ENCODE results near the gene ECHS1.

- TF ChIP-seq SP7 (tag by site-specific recombination; IDR thresholded peaks at IDR 0.05) (no peak), ZNF175 (tag by site-specific recombination; IDR thresholded peaks at IDR 0.05) (no peak), REST (tag by site-specific recombination; IDR thresholded peaks at IDR 0.05) (no peak), ZBTB17 (tag by site-specific recombination; IDR thresholded peaks at IDR 0.05) (no peak), EGR2 (tag by site-specific recombination; IDR thresholded peaks at IDR 0.05; ENCODE audit: low read depth) (no peak), BCL11A (tag by site-specific recombination; IDR thresholded peaks at IDR 0.05; ENCODE audit: low read depth) (no peak), ZNF670 (tag by site-specific recombination; IDR thresholded peaks at IDR 0.05; ENCODE audit: low read depth) (no peak), ZBTB11 (tag by site-specific recombination; conservative IDR thresholded peaks at IDR 0.05; ENCODE audit: low read depth) (no peak), ZNF23 (tag by site-specific recombination; IDR thresholded peaks at IDR 0.05; ENCODE audit: borderline replicate concordance) (no peak), TCF7L2 (IDR thresholded peaks at IDR 0.05; ENCODE audit: borderline replicate concordance, low read depth, low read length) (no peak)
- TF ChIP-seq, protein P1, sequence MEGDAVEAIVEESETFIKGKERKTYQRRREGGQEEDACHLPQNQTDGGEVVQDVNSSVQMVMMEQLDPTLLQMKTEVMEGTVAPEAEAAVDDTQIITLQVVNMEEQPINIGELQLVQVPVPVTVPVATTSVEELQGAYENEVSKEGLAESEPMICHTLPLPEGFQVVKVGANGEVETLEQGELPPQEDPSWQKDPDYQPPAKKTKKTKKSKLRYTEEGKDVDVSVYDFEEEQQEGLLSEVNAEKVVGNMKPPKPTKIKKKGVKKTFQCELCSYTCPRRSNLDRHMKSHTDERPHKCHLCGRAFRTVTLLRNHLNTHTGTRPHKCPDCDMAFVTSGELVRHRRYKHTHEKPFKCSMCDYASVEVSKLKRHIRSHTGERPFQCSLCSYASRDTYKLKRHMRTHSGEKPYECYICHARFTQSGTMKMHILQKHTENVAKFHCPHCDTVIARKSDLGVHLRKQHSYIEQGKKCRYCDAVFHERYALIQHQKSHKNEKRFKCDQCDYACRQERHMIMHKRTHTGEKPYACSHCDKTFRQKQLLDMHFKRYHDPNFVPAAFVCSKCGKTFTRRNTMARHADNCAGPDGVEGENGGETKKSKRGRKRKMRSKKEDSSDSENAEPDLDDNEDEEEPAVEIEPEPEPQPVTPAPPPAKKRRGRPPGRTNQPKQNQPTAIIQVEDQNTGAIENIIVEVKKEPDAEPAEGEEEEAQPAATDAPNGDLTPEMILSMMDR (tag by site-specific recombination; IDR thresholded peaks at IDR 0.05), result no peak
- TF ChIP-seq, protein P2, sequence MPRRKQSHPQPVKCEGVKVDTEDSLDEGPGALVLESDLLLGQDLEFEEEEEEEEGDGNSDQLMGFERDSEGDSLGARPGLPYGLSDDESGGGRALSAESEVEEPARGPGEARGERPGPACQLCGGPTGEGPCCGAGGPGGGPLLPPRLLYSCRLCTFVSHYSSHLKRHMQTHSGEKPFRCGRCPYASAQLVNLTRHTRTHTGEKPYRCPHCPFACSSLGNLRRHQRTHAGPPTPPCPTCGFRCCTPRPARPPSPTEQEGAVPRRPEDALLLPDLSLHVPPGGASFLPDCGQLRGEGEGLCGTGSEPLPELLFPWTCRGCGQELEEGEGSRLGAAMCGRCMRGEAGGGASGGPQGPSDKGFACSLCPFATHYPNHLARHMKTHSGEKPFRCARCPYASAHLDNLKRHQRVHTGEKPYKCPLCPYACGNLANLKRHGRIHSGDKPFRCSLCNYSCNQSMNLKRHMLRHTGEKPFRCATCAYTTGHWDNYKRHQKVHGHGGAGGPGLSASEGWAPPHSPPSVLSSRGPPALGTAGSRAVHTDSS (tag by site-specific recombination; IDR thresholded peaks at IDR 0.05), result no peak
These were observed 19.1 kb downstream of the ECHS1 start for GRCh38 chr10:133353988-133354605.
